BLaER1 (cell line): ENCODE data around the gene LRMDA.

Experiments
- H3K27ac ChIP-seq: shearing (Covaris generic); formaldehyde crosslinking; 2 replicates; pipeline ENCODE4 v1.8.1; 2022
- H3K27me3 ChIP-seq: shearing (Covaris generic); formaldehyde crosslinking; 2 replicates; pipeline ENCODE4 v1.8.1; 2022
- H3K36me3 ChIP-seq: shearing (Covaris generic); formaldehyde crosslinking; 2 replicates; pipeline ENCODE4 v1.8.1; 2022
- H3K4me1 ChIP-seq: shearing (Covaris generic); formaldehyde crosslinking; 2 replicates; pipeline ENCODE4 v1.8.1; 2022
- H3K4me2 ChIP-seq: shearing (Covaris generic); formaldehyde crosslinking; 2 replicates; pipeline ENCODE4 v1.8.1; 2022
- H3K4me3 ChIP-seq: shearing (Covaris generic); formaldehyde crosslinking; 2 replicates; pipeline ENCODE4 v1.8.1; 2022
- H3K9ac ChIP-seq: shearing (Covaris generic); formaldehyde crosslinking; 2 replicates; pipeline ENCODE4 v1.8.1; 2022
- H3K9me3 ChIP-seq: shearing (Covaris generic); formaldehyde crosslinking; 2 replicates; pipeline ENCODE4 v1.8.1; 2022
- H4K20me1 ChIP-seq: shearing (Covaris generic); formaldehyde crosslinking; 2 replicates; pipeline ENCODE4 v1.8.1; 2022
- Cebpa-rat ChIP-seq: shearing (Covaris generic); IDR thresholded peaks from 2 replicates; pipeline ENCODE4 v1.8.1; 2022

LRMDA gene

GRCh38 chr10:75662715-75663114, 231.3 kb downstream of the LRMDA start:
- no peaks in the 10 kb centered on the region for H3K36me3 ChIP-seq
- no peaks in the 10 kb centered on the region for H4K20me1 ChIP-seq
- no peak overlapping the region for H3K27ac ChIP-seq
- H3K4me3 ChIP-seq = no peak overlapping the region
- H3K9me3 ChIP-seq = no peaks in the 10 kb centered on the region
- no peaks in the 10 kb centered on the region for H3K27me3 ChIP-seq
- no peaks in the 10 kb centered on the region for H3K4me1 ChIP-seq
- H3K9ac ChIP-seq = no peak overlapping the region
- H3K4me2 ChIP-seq = no peak overlapping the region
- no peak for TF ChIP-seq Cebpa-rat

DNA sequence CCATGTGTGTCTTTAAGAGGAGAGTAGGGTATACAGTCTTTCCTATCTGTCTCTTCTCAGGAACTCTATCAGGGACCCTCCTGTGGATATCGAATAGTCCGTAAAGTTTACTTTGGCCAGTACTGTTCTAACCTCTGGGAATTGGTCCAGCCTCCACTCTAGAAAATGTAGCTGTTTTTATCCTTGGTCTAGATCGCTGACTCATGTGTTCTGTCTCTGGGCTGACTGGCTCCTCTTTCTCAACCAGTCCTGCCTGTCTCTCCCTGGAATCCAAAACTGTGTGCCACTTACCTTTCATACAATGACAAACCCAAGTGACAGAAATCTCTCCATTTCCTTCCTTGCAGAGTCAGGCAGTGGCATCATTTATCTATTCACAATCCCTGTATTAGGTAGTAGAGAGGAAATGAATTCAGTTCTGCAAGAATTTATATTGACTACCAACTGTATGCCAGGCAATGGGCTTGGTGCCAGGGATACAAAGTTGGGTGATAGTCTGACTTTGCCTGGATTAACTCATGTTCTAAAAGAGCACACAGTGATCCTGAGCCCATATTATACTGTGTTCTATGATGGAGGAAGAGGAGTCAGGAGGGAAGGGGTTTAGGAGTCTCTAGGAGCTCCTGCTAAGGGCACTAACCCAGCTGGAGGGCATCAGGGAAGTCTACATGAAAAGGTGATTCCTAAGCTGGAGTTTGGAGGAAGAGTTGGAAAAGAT, 232.7 kb downstream of the LRMDA start:
- no peaks in the 10 kb centered on the region for H3K36me3 ChIP-seq
- no peak overlapping the region for H3K4me3 ChIP-seq
- no peaks in the 10 kb centered on the region for H4K20me1 ChIP-seq
- no peak overlapping the region for H3K9ac ChIP-seq
- TF ChIP-seq Cebpa-rat = no peak
- no peaks in the 10 kb centered on the region for H3K27me3 ChIP-seq
- H3K9me3 ChIP-seq = no peaks in the 10 kb centered on the region
- H3K27ac ChIP-seq = no peak overlapping the region
- H3K4me2 ChIP-seq = no peak overlapping the region
- no peaks in the 10 kb centered on the region for H3K4me1 ChIP-seq

DNA sequence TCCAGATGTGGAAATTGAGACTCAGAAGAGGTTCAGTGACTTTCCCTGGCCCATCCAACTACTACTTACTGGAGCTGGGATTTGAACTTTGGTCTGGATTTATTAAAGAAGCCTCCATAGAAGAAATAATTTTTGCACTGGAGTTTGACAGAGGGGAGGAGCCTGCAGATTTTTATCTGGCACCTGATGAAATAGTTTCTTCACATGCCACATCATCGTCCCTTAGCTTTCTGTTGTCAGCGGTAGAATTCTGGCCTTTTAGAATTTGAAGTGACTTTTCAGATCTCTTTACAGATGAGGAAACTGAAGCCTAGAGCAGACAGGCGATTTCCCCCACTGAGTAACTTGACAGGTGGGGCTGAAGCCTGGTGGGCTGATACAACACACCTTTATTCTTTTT, 233.5 kb downstream of the LRMDA start:
- no peaks in the 10 kb centered on the region for H3K27me3 ChIP-seq
- H3K36me3 ChIP-seq = no peaks in the 10 kb centered on the region
- H3K9me3 ChIP-seq = no peaks in the 10 kb centered on the region
- no peak for TF ChIP-seq Cebpa-rat
- H3K4me1 ChIP-seq = no peaks in the 10 kb centered on the region
- H4K20me1 ChIP-seq = no peaks in the 10 kb centered on the region
- H3K4me2 ChIP-seq = no peak overlapping the region
- no peak overlapping the region for H3K4me3 ChIP-seq
- H3K9ac ChIP-seq = no peak overlapping the region
- H3K27ac ChIP-seq = no peak overlapping the region

DNA sequence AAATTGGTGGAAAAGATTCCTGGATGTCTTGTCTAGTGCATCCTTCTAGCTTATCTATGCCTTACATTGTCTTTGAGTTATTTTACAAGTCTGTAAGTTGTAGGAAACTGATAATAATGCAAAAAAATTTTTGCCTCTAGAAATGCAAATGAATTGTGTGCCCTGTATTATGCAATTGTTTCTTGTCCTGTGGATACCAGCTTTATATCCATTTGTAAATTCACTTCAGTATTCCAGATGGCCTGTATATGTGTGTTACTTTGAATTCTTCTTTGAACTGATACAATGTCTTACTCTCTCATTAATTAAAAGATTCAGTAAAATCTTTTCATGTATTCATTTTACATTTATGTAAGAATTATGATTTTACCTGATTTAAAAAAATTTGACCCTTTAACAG, 234.3 kb downstream of the LRMDA start:
- Histone ChIP-seq H3K9me3 (peaks cover 6% of the 10 kb centered on the region; the same call in 1 of the 2 replicates), H4K20me1 (no peaks in the 10 kb centered on the region), H3K27me3 (no peaks in the 10 kb centered on the region), H3K4me3 (no peak overlapping the region), H3K4me2 (no peak overlapping the region), H3K36me3 (no peaks in the 10 kb centered on the region), H3K27ac (no peak overlapping the region), H3K4me1 (no peaks in the 10 kb centered on the region), H3K9ac (no peak overlapping the region)
- TF ChIP-seq Cebpa-rat = no peak

DNA sequence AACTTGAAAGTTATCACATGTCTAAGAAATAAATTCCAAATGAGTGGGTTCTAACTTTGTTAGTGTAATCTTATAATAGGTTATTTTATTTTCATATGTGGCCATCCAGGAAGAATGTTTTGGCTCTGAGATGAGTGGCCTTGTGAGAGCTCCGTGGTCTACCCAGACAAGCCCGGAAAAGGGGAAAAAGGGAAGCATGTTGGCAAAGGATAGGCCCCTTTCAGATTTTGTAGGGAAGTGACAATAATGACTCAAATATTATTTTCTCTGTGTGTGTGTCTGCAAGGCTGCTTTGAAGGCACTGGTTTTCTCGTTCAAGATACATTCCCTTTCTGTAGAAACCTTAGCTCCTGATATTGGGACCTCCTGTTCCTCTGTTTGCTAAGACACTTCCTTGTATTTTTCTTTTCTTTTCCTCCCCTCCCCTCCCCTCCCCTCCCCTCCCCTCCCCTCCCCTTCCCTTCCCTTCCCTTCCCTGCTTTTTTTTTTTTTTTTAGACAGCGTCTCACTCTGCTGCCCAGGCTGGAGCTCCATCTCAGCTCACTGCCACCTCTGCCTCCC, 240.8 kb downstream of the LRMDA start:
- no peak overlapping the region for H3K9ac ChIP-seq
- no peak overlapping the region for H3K27ac ChIP-seq
- H3K4me2 ChIP-seq = no peak overlapping the region
- no peak overlapping the region for H3K4me3 ChIP-seq
- H3K36me3 ChIP-seq = no peaks in the 10 kb centered on the region
- no peaks in the 10 kb centered on the region for H3K4me1 ChIP-seq
- H3K27me3 ChIP-seq = no peaks in the 10 kb centered on the region
- no peaks in the 10 kb centered on the region for H4K20me1 ChIP-seq
- TF ChIP-seq Cebpa-rat = no peak
- peaks cover 7% of the 10 kb centered on the region; the same call in 1 of the 2 replicates for H3K9me3 ChIP-seq

GRCh38 chr10:75672842-75673241, 241.4 kb downstream of the LRMDA start:
- H3K9me3 ChIP-seq = peaks cover 7% of the 10 kb centered on the region; the same call in 1 of the 2 replicates
- H4K20me1 ChIP-seq = no peaks in the 10 kb centered on the region
- no peaks in the 10 kb centered on the region for H3K36me3 ChIP-seq
- TF ChIP-seq Cebpa-rat = no peak
- no peaks in the 10 kb centered on the region for H3K4me1 ChIP-seq
- no peak overlapping the region for H3K4me3 ChIP-seq
- no peak overlapping the region for H3K4me2 ChIP-seq
- no peak overlapping the region for H3K9ac ChIP-seq
- no peak overlapping the region for H3K27ac ChIP-seq
- H3K27me3 ChIP-seq = no peaks in the 10 kb centered on the region

GRCh38 chr10:75677541-75677940, 246.1 kb downstream of the LRMDA start:
- H3K27me3 ChIP-seq = no peaks in the 10 kb centered on the region
- no peaks in the 10 kb centered on the region for H3K4me1 ChIP-seq
- H3K9me3 ChIP-seq = no peaks in the 10 kb centered on the region
- H3K4me3 ChIP-seq = no peak overlapping the region
- no peaks in the 10 kb centered on the region for H3K36me3 ChIP-seq
- TF ChIP-seq Cebpa-rat = no peak
- H4K20me1 ChIP-seq = no peaks in the 10 kb centered on the region
- H3K4me2 ChIP-seq = no peak overlapping the region
- no peak overlapping the region for H3K9ac ChIP-seq
- no peak overlapping the region for H3K27ac ChIP-seq

GRCh38 chr10:75678527-75678926, 247.1 kb downstream of the LRMDA start:
- H4K20me1 ChIP-seq = no peaks in the 10 kb centered on the region
- H3K9me3 ChIP-seq = no peaks in the 10 kb centered on the region
- H3K36me3 ChIP-seq = no peaks in the 10 kb centered on the region
- H3K9ac ChIP-seq = no peak overlapping the region
- H3K27ac ChIP-seq = no peak overlapping the region
- TF ChIP-seq Cebpa-rat = no peak
- no peaks in the 10 kb centered on the region for H3K27me3 ChIP-seq
- H3K4me1 ChIP-seq = no peaks in the 10 kb centered on the region
- H3K4me2 ChIP-seq = no peak overlapping the region
- no peak overlapping the region for H3K4me3 ChIP-seq

DNA sequence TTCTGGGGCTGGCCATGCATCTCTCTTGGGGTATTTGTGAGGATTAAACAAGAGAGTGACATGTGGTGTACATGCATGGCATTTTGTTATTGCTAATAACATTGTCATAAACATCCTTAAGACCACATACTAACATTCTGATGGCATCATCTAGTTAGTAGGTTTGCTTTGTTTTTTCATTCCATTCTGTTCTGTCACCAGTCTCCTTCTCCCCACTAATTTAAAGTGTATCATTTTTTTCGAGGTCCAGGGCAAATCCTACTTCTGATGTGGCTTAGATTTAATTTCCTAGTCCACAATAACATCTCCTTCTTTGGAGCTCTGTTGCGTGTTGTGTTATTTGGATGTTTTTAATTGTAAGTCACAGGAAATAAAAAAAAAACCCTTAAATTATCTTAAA, 248.1 kb downstream of the LRMDA start:
- Histone ChIP-seq H3K4me3 (no peak overlapping the region), H3K36me3 (no peaks in the 10 kb centered on the region), H3K27ac (no peak overlapping the region), H3K9me3 (no peaks in the 10 kb centered on the region), H3K4me2 (no peak overlapping the region), H3K27me3 (no peaks in the 10 kb centered on the region), H4K20me1 (no peaks in the 10 kb centered on the region), H3K9ac (no peak overlapping the region), H3K4me1 (no peaks in the 10 kb centered on the region)
- no peak for TF ChIP-seq Cebpa-rat

DNA sequence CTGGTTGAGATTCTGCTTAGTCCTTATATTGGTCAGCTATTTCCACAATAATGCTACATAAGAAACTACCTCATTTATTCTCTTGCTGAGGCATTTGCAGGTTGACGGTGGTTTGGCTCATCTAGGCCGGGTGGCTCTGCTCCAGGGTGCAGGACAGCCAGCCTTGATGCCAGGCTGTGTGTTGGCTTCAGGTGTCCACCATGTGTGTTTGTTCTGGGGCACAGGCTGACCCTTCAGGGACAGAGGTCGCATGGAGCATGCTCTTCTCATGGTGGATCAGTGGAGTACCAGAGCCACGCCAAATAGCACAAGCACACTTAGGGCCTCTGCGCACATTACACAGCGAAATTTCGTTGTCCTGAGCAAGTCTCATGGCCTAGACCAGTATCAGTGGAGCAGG, 249.9 kb downstream of the LRMDA start:
- H3K27ac ChIP-seq = no peak overlapping the region
- H3K4me2 ChIP-seq = no peak overlapping the region
- no peaks in the 10 kb centered on the region for H3K36me3 ChIP-seq
- no peaks in the 10 kb centered on the region for H3K4me1 ChIP-seq
- H4K20me1 ChIP-seq = no peaks in the 10 kb centered on the region
- no peaks in the 10 kb centered on the region for H3K27me3 ChIP-seq
- no peak overlapping the region for H3K9ac ChIP-seq
- no peaks in the 10 kb centered on the region for H3K9me3 ChIP-seq
- no peak overlapping the region for H3K4me3 ChIP-seq
- no peak for TF ChIP-seq Cebpa-rat
